Right lobe of liver (tissue), 6 donors: ENCODE results near the gene ZFP28. TPM values are rescaled to one million over a fixed set of nuclear protein-coding genes. Genes with fewer than 3 reads are reported as not detected.

ENCODE experiments used
- ATAC-seq, 4 donors: fragments of 200-7000 bp; cut with Tn5 transposase; one replicate each; pipeline ENCODE4 v1.9.1; 2020; ENCODE audit warnings: mild to moderate bottlenecking in 4 of 4, moderate library complexity in 4 of 4
- DNase-seq, 3 donors: peaks; one replicate each; pipeline ENCODE4 v3.0.0-alpha.2; 2020
- H3K27ac ChIP-seq, 3 donors: fragments of 200-600 bp; one replicate each; pipeline ENCODE4 v1.8.0; 2022
- H3K27me3 ChIP-seq, 2 donors: fragments of 200-600 bp; one replicate each; pipeline ENCODE4 v1.8.0; 2022
- H3K36me3 ChIP-seq, 4 donors: fragments of 200-600 bp; sonication (generic) in 1 of 4; one replicate each; pipeline versions ENCODE4 v1.5.1 to v1.8.0; 2017 to 2022; ENCODE audit warnings: control low read depth in 1 of 4
- H3K4me1 ChIP-seq, 4 donors: fragments of 200-600 bp; sonication (generic) in 1 of 4; one replicate each; pipeline versions ENCODE4 v1.5.1 to v1.8.0; 2017 to 2022; ENCODE audit warnings: control low read depth in 1 of 4
- H3K4me3 ChIP-seq, 3 donors: fragments of 200-600 bp; one replicate each; pipeline ENCODE4 v1.8.0; 2022
- H3K9me3 ChIP-seq, 4 donors: fragments of 200-600 bp; sonication (generic) in 1 of 4; one replicate each; pipeline versions ENCODE4 v1.5.1 to v1.8.0; 2017 to 2022; ENCODE audit warnings: control low read depth in 1 of 4
- CTCF ChIP-seq, 4 donors: fragments of 200-600 bp in 3 of 4; fragments of 450-650 bp in 1 of 4; IDR thresholded peaks; one replicate each; pipeline versions ENCODE4 v1.5.1 to v1.8.0; 2016 to 2022; ENCODE audit warnings: antibody characterized with exemption in 4 of 4, mild to moderate bottlenecking in 2 of 4
- POLR2A ChIP-seq: fragments of 450-650 bp; IDR thresholded peaks from one replicate; pipeline ENCODE4 v1.6.1; 2017; ENCODE audit warnings: antibody characterized with exemption, mild to moderate bottlenecking
- WGBS: methylation state at CpG from one replicate; pipeline ENCODE4 v1.1.6; 2018; ENCODE audit warnings: low coverage, low lambda C conversion rate; ENCODE audit not compliant: insufficient coverage; ENCODE audit errors: missing lambda C conversion rate; 5-methylcytosine and 5-hydroxymethylcytosine counted together
- intact Hi-C, 2 donors: fragments of 100-400 bp; cut with DNase I; formaldehyde crosslinking; loops; one replicate each; pipeline versions ENCODE4 v1.11.2 to v1.14.1; 2022
- total RNA-seq, 6 experiments: library from RNA; depleted of rRNA in 2 of 6; stranded (reverse); fragments of >200 nt in 2 of 6; fragmentation: NEBNext Ultra II Directional in 3 of 6; extraction: Animal tissue kit (Norgen Biotek cat#: 25700) in 3 of 6; gene quantifications; one replicate each; pipeline versions ENCODE4 v1.1.0 to v1.2.4, GENCODE V29; 2016 to 2023
- donor health status: DM: no; HTN: yes; CAD: no.
- donor health status: DM: no; HTN: no; CAD: no.
- donor health status: DM: no; HTN: no; CAD: no.
- donor health status: DM: no; HTN: yes; CAD: no.
- donor health status: DM: no; HTN: yes; CAD: no.

The ZFP28 gene
- total RNA-seq, 6 experiments from 2014 or later, result 0.53 to 2.6 (median 0.77) TPM

- Histone ChIP-seq H3K36me3 (peaks cover 0 to 6% (median 0%) of the 10 kb centered on the region in 4 donors), H3K4me1 (no peaks in the 10 kb centered on the region), H3K9me3 (peaks cover 0 to 51% (median 4%) of the 10 kb centered on the region in 4 donors), H3K27me3 (no peaks in the 10 kb centered on the region), H3K27ac (no peak overlapping the region), H3K4me3 (no peak overlapping the region)
- ATAC-seq (no peak), DNase-seq (no peak)
- TF ChIP-seq POLR2A, result no peak
- no peak for TF ChIP-seq CTCF (IDR thresholded peaks at IDR 0.05)
- intact Hi-C loops, result no loop called here
- WGBS, result 93% methylated on average over 2 of the region's 2 CpGs
Observed at GRCh38 chr19:56543776-56544175, 5.0 kb downstream of the ZFP28 start.

- H3K36me3 ChIP-seq, result peaks cover 0 to 26% (median 2%) of the 10 kb centered on the region in 4 donors
- H3K9me3 ChIP-seq, result peaks cover 0 to 70% (median 4%) of the 10 kb centered on the region in 4 donors
- H3K27me3 ChIP-seq, result no peaks in the 10 kb centered on the region
- H3K27ac ChIP-seq, result no peak overlapping the region
- no peak for TF ChIP-seq CTCF (IDR thresholded peaks at IDR 0.05)
- no peak for TF ChIP-seq POLR2A
- WGBS, result 57% methylated on average over 5 of the region's 6 CpGs
- intact Hi-C loops, result no loop called here
- DNase-seq (no peak), ATAC-seq (no peak)
- no peaks in the 10 kb centered on the region for H3K4me1 ChIP-seq
- H3K4me3 ChIP-seq, result no peak overlapping the region
Observed at GRCh38 chr19:56547535-56547934, 8.8 kb downstream of the ZFP28 start.

GRCh38 chr19:56554272-56554869 is 15.6 kb downstream of the ZFP28 start:
- peaks cover 3 to 76% (median 5%) of the 10 kb centered on the region in 4 donors for H3K9me3 ChIP-seq
- ATAC-seq, result no peak
- no peak for TF ChIP-seq POLR2A
- TF ChIP-seq CTCF (IDR thresholded peaks at IDR 0.05), result no peak
- H3K27ac ChIP-seq, result no peak overlapping the region
- H3K4me1 ChIP-seq, result no peaks in the 10 kb centered on the region
- H3K36me3 ChIP-seq, result peaks cover 0 to 17% (median 2%) of the 10 kb centered on the region in 4 donors
- H3K27me3 ChIP-seq, result no peaks in the 10 kb centered on the region
- DNase-seq, result no peak
- WGBS, result 77% methylated on average over 5 of the region's 6 CpGs
- H3K4me3 ChIP-seq, result no peak overlapping the region
- intact Hi-C loops, result no loop called here

GRCh38 chr19:56562766-56563165 is 24.0 kb downstream of the ZFP28 start:
- no peaks in the 10 kb centered on the region for H3K36me3 ChIP-seq
- H3K27ac ChIP-seq, result no peak overlapping the region
- DNase-seq, result no peak
- 95% methylated on average over 2 of the region's 2 CpGs for WGBS
- H3K9me3 ChIP-seq, result peaks cover 0 to 65% (median 14%) of the 10 kb centered on the region in 4 donors
- TF ChIP-seq CTCF (IDR thresholded peaks at IDR 0.05), result no peak
- no peak for TF ChIP-seq POLR2A
- H3K4me1 ChIP-seq, result peaks cover 0 to under 1% (median 0%) of the 10 kb centered on the region in 4 donors
- no peak for ATAC-seq
- intact Hi-C loops, result no loop called here
- no peaks in the 10 kb centered on the region for H3K27me3 ChIP-seq
- H3K4me3 ChIP-seq, result no peak overlapping the region
